AG08396 (cell line): ENCODE measurements around the gene MYOG.
A peak's percentile ranks its signal among the peaks of the same experiment; 100 is the strongest.

Experiments used
- DNase-seq: peaks from one replicate; pipeline ENCODE4 v3.0.0; 2012; ENCODE audit warnings: low spot score, mixed read lengths

MYOG gene

GRCh38 chr1:203046984-203047630, 38.7 kb downstream of the MYOG start:
- DNase-seq = peak; percentile 84

GRCh38 chr1:203045821-203046594, 39.8 kb downstream of the MYOG start:
- DNase-seq = no peak

DNA sequence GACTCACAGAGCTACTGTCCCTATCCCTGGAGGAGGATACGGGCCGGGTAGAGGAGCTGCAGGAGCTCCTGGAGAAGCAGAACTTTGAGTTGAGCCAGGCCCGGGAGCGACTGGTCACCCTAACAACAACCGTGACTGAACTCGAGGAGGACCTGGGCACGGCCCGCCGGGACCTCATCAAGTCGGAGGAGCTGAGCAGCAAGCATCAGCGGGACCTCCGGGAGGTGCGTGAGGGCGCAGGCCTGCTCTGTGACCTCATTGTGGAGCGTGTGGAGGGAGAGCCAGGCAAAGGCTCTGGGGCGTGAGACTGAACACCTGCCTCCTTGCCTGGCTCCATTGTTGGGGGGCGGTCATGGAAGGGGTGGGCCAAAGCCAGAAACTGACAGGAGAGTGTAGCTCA, 40.5 kb downstream of the MYOG start:
- DNase-seq = no peak

GRCh38 chr1:203044546-203045250, 41.1 kb downstream of the MYOG start:
- no peak for DNase-seq

- DNase-seq = no peak
These were observed 41.8 kb downstream of the MYOG start for GRCh38 chr1:203043830-203044545.

DNA sequence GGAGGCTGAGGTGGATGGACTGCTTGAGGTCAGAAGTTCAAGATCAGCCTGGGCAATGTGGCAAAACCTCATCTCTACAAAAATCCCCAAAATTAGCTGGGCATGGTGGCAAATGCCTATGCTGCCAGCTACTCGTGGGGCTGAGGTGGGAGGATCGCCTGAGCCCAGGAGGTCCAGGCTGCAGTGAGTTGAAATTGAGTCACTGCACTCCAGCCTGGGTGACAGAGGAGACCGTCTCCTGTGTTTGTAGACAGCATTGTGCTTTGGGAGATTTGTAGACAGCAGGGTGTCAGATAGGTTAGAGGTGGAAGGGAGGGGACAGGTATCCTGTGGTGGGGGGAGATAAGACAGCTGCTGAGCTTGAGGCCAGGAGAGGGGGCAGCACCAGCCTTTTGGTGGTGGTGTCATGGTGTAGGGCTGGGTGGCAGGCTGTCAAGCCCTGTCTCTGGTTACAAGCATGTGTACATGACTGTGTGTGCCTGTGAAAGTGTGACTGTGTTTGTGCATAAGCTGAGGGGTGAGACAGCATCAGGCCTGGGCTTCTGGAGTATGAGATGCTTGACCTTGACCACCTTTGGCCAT, 44.4 kb downstream of the MYOG start:
- DNase-seq = no peak

- DNase-seq = no peak
These were observed 45.1 kb downstream of the MYOG start for GRCh38 chr1:203040513-203041275.

- no peak for DNase-seq
These were observed 46.0 kb downstream of the MYOG start for GRCh38 chr1:203039609-203040512.

DNA sequence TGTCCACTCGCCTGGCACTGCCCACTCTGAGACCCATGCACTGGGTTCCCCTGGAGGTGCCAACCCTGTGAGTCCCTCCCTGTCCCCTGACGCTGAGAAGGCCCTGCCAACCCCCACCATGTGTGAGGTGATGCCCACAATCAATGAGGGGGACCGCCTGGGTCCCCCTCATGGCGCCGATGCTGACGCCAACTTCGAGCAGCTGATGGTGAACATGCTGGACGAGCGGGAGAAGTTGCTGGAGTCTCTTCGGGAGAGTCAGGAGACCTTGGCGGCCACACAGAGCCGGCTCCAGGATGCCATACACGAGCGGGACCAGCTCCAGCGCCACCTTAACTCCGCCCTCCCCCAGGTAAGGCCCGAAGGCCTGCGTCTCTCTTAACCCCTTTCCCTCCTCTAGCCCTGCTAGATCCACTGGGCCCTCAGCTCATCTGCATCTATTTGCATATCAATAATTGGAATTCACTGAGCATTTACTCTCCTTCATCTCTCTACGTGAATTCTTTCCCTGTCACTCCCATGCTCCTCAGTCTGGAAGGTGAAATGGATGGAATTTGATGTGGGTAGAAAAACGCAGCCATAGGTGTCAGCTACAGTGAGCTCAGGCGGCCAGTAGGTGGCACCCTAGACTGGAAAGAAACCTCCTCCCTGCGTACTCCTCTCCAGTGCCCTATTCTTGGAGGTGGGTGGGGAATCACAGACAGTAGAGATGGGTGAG, 46.8 kb downstream of the MYOG start:
- DNase-seq = peak; percentile 80

- peak; percentile 84 for DNase-seq
These were observed 47.5 kb downstream of the MYOG start for GRCh38 chr1:203038217-203038741.

DNA sequence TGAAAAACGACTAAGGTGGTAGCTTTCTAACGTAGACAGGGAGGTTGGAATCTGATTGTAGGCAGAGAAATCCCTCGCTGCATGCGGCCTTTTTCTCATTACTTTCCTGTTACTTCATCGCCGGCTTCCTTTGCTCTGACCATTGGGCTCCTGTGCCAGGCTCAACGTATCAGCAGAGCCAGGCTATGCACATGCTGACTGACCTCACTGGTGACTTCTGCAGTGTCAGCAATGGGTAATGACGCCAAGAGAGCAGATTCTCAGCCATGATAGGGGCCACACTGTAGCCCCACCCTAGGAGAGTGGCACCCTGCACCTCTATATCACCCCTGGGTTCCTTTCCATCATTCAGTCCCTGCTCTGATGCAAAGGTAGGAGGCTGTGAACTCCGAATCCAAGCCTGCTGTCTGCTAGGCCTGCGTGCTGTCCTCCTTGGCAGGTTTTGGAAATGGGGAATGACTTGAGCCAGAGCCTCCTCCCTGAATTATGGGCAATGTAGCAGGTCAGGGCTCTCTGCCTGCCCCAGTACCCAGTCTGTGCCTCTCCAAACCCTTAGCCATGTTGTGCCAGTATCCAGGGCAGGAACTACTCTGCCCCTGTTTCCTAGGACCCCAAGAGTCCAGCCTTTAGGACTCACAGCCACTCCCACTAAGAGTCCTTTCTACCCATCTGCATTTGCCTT, 48.2 kb downstream of the MYOG start:
- no peak for DNase-seq

GRCh38 chr1:203036537-203036936, 49.3 kb downstream of the MYOG start:
- no peak for DNase-seq

DNA sequence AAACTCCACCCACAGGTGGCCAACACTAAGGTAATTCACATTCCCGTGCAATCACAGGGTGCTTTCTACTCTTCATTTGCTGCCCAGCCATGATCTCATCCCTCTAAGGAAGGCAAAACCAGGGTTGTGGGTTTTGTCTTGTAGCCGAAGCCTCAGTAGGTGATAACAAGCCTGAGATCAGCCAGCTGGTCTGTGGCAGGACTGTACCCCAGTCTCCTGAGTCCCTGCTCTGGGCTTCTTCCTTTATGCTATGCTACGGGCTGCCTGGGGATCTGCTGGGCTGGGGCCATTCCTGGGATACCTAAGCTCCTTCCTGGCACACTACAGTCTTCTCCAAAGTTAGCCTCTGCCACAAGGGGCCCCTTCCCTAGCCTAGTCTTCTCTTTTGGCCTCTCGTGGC, 49.7 kb downstream of the MYOG start:
- DNase-seq = no peak

DNA sequence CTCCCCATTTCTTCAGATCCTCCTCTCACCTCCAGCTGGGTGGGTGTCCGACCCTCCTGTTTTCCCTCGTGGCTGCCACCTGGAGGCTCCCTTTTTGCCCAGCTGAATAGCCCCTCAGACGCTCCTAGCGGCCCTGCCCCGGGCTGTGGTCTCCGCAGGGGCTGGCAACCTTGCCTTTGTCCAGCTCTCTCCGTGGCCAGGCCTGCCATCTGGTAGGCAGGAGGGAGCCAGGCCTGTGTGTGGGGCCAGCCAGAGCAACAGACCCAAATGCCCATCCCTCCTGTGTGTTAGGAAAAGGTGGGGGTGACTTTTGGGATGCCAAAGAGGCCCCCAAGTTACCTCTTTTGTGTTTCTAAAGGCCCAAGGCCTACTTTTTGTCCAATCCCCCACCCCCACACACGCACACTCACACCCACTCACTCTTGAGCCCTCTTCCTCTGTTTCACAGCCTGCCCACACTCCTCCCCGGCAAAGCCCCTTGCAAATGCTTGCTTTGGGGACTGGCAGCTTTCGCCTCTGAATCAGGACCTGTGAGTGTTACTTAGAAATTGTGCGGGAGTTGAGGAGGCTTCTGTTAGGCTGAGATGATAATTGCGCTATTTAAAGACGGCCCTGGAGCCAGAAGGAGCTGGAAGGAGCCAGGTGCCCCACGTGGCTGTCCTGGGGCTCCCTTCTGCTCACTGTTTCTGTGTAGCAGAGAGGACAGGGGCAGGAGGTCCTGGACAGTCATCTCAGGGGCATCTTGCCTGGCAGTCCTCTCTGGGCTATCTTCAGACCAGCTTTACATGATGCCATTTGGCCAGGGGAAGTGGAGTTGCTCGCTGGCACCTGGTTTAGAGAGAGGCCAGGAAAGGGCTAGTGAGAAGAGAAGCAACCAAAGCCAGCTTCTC, 50.5 kb downstream of the MYOG start:
- no peak for DNase-seq

DNA sequence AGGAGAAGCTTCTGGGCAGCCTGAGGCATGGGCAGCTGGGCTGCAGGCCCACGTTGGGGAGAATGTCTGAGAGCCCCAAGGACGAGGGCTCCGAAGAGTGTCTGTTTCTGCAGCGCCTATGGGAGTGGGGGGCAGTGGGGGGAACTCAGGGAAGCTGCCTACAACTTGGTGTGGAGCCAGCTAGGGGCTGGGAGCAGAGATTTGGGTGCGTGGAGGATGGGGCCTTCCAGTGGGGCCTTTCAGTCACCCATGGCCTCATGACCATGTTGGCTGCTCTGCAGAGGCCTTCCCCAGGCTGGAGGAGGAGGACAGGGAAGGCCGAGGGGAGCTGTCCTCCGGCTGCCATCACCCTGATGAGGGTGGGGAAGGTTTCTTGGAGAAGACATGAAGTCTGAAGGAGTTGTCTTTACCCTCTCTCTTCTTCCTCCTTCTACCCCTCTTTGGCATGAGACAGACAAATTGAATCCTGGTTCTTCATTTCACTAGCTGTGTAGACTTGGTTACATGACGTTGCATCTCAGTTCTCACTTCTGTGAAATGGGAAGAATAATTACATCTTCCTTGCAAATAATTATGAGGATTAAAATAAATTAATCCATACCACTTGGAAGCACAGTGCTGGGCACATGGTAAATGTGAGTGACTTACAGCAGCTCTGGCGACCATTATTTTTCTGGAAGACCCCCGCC, 51.2 kb downstream of the MYOG start:
- DNase-seq = peak; percentile 1

DNA sequence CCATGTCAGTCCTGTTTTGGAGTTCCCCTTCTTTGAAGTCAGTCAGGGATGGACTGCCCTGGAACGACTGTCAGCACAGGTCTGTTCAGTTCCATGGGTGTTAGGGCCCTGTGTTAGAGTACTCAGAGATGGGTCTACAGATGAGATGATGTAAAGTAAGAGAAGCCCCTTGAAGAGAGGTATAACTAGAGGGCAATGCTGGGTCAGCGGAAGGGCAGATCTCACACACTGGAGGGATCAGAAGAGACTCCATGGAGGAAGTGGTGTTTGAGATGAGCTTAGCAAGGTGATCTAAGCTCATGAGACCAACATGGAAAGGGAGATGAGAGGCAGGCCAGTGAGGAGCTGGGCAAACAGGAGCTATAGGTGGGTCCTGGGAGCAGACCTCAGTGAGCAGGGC, 51.9 kb downstream of the MYOG start:
- DNase-seq = no peak

- no peak for DNase-seq
These were observed 52.5 kb downstream of the MYOG start for GRCh38 chr1:203033287-203033686.
